CD4-positive, alpha-beta T cell treated with Interleukin-6 at 100 ng/mL for 8 hours (primary cell): ENCODE results near the gene ATXN3.

Source experiments
- DNase-seq: peaks from one replicate; pipeline ENCODE4 v3.0.0-alpha.2; 2020; ENCODE audit warnings: mixed read lengths, low spot score

ATXN3 gene

DNA sequence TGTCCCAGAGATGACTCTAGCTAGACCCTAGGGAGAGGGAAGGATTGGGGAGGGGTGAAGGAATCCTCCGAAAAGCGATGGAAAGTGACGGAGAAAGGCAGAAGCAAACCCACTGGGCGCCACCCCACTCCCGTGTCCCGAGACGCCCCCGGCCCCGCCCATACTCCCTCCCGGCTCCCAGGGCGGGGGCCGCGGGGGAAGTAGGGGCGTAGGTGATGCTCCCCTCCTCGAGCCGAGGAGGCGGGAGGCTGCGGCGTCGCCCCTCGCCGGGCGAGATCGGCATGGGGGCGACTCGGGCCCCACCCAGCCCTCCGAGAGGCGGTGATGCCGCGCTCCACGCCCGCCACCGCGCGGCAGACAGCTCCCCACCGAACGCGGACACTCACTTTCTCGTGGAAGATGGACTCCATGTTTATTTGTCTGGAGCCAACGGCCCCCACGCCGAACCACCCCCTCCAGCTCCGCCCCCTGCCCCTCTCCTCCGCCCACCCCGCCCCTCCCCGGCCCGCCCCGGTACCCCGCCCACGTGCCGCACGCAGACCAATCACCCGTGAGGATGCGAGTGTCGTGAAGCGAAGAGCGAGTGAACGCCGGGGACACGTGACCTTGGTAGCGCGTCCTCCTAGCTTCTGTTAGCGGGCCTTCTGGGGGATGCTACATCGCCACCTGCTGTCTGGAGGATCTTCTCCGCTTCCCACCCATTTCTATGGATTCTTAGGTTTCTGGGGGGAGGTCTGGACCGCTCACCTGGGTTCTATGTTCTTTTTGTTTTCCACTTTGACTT, at the start of gene ATXN3:
TSS of gene ATXN3 (minus strand) at position 440 of the 784 bp plus-strand sequence. CDS start at position 410, 30 bp downstream.
- peak; percentile 97 for DNase-seq

- DNase-seq: no peak
Observed at GRCh38 chr14:92154283-92154942, 48.0 kb upstream of the ATXN3 start.

DNA sequence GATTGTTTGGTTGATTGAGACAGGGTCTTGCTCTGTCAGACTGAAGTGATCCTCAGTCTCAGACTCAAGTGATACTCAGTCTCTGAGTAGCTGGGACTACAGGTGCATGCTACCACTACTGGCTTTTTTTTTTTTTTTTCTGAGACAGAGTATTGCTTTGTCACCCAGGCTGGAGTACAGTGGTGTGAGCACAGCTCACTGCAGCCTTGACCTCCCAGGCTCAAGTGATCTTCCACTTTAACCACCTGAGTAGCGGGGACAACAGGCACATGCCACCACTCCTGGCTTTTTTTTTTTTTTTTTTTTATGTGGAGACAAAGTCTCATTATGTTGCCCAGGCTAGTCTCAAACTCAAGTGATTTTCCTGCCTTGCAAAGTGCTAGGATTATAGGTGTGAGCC, 47.2 kb upstream of the ATXN3 start:
- no peak for DNase-seq

- DNase-seq: no peak
Observed at GRCh38 chr14:92144708-92145107, 38.3 kb upstream of the ATXN3 start.

DNA sequence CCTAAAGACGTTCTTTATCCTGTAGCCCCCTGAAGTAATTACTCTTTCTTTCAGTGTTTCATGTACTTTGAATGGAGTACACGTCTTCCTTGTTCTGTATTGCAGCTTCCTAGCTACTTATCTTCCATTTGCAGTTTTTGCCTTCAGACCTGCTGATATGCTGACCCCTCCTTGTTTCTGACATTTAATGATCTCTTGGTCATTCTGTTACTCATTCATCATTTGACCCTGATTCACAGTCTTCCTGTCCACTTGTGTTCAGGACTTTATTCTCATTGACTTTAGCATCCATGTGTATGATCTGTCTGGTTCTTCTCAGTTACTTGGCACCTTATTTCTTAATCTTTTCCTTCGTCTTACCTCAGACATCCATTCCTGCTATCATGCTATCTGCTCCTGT, 37.6 kb upstream of the ATXN3 start:
- DNase-seq: no peak

DNA sequence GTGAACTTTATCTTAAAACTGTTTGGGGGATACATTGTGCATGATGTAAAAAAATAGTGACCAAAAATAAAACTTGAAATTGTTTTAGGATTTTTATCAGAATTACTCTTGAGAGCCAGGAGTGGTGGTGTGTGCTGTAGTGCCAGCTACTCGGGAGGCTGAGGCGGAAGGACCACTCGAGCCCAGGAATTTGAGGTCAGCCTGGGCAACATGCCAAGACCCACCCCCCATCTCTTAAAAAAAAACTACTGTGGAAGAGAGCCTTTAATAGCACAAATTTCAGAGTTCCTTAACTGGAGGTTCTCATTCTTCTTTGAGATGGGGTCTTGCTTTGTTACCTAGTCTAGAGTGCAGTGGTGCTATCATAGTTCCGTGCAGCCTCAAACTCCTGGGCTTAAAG, 36.9 kb upstream of the ATXN3 start:
- no peak for DNase-seq

DNA sequence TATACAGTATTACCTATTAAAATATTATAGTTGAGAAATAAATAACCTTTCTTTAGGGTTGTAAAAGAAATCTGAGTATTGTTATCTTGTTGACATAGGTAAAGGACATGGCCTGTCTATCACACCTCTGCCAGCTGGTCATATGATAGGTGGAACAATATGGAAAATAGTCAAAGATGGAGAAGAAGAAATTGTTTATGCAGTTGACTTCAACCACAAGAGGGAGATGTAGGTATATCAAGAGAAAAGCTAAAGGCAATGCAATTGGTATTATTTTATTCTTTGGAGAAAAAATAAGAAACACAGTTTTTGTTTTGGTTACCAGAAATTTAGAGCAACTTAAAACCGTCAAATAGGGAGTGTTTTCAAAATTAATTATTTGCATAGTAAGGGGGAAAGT, 28.9 kb upstream of the ATXN3 start:
- DNase-seq: no peak

GRCh38 chr14:92134456-92134855, 28.1 kb upstream of the ATXN3 start:
- no peak for DNase-seq

DNA sequence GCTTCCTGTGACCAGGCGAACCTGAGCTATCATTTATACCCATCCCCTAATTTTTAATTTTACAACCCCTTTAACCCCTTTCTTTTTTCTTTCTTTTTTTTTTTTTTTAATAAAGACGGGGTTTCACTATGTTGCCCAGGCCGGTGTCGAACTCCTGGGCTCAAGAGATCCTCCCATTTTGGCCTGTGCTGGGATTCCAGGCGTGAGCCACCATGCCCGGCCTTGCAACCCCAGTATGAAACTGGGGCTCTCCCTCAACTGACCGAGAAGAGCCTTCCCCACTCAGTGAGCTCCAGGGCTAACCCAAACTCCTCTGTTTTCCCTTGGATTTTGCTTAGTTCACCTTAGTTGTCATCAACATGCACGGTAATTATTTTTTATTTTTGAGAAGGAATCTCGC, 16.4 kb upstream of the ATXN3 start:
- DNase-seq: no peak

DNA sequence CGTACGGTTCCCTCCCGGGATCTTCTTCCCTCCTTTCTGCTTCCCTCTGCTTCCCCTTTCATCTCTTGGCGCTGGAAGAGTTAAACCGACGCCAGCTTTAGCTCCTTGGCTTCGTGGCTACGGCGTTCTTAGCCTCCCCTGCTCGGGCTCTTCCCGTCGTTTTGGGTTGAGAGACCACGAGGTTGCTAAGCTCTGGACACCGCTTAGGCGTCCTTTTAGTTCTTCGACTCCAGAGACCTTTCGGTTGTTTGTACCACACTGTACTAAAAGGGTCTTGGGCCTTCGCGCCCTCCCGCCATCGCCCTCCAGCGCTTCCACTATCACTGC, 15.9 kb upstream of the ATXN3 start:
- DNase-seq: no peak

- DNase-seq: peak; percentile 75
Observed at GRCh38 chr14:92121670-92122350, 15.4 kb upstream of the ATXN3 start, which contains the start of the genes CPSF2 and NDUFB1. CPSF2 (plus strand) TSS chr14:92121969; CDS start chr14:92130985, 9,016 bp downstream. NDUFB1 (minus strand) TSS chr14:92121706; CDS start chr14:92117637, 4,069 bp downstream.

DNA sequence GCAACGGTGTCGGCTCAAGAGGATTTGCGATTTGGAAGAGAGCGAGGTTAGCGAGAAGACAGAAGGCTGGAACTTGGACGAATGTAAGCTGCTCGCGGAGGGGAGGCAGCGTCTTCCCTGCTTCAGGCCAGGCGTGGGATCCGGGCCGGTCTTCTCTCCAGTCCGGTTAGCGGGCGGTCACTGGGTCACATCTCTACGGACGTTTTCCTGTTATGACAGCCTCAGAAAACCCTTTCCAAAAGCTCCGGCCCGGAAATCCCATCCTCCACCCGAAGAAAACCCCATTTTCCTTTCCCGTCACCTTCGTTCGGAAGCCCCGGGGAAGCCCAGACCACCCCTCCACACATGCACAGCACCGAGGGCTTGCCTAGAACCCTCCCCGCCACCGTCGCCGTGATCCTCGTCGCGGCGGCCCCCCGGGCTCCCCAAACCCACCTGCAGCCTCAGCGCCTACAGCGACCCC, 14.9 kb upstream of the ATXN3 start:
- no peak for DNase-seq

DNA sequence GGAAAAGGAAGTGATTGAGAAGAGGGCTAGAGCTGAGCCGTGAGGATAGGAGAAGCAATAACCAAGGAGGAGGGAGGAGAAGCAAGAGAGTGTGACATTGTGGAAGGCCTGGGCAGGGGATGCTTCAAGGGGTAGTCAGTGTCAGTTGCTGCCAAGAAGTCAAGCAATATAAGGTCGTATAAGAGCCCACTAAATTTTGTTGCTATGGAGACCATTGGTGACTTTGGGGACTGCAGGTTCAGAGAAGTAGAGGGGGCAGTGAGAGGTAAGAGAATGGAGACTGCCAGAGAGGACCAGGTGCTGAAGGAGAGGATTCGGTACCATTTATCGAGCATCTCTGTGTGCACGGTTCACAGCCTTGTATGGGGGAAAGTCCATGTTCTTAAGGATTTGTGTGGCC, 3.1 kb upstream of the ATXN3 start:
- no peak for DNase-seq

- DNase-seq: no peak
Observed at GRCh38 chr14:92108345-92109254, 2.2 kb upstream of the ATXN3 start.

- DNase-seq: no peak
Observed at GRCh38 chr14:92105893-92106142, 564 bp downstream of the ATXN3 start.

DNA sequence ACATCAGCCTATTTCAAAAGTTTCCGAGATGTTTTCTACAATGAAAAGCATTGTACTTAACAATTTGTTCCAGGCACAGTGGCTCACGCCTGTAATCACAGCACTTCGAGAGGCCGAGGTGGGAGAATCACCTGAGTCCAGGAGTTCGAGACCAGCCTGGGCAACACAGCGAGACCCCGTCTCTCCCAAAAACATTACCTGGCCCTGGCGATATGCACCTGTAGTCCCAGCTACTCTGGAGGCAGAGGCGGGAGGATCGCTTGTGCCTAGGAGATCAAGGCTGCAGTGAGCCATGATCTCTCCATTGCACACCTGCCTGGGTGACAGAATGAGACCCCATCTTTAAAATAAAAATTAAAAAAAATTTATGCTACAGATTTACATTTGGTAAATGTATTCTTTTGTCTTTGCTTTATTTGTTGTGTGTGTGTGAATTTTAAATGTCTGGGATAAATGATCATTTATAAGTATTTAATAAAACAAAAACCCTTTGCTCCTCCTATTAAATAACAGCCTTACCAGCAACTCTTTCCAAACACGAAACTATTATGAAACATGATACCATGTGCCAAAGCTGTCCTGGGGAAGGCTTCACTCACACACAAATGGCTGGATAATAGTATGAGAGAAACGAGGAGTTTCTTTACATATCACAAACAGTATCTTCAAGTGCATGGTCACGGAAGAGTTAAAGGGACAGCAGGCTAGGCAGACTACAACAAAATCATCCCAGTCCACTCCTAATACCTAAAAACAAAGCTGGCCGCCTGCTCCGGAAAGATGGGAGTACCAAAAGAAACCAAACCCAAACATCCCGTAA, 1.1 kb downstream of the ATXN3 start:
- no peak for DNase-seq

- no peak for DNase-seq
Observed at GRCh38 chr14:92103363-92103989, 2.9 kb downstream of the ATXN3 start.

DNA sequence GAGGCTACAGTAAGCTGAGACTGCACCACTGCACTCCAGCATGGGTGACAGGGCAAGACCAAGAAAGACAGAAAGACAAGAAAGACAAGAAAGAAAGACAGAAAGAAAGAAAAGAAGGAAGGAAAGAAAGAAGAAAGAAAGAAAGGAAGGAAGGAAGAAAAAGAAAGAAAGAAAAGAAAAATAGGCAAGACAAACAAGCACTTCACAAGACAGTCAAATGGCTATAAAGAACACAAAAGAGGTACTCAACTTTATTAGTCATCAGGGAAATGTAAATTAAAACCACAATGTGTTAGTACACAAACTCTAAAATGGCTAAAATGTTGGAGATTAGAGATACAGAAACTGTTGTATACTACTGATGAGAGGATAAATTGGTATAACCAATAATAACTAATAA, 6.6 kb downstream of the ATXN3 start:
- DNase-seq: no peak

GRCh38 chr14:92093320-92093719, 13.1 kb downstream of the ATXN3 start:
- peak; percentile 2 for DNase-seq

- DNase-seq: no peak
Observed at GRCh38 chr14:92088494-92088893, 17.9 kb downstream of the ATXN3 start.

DNA sequence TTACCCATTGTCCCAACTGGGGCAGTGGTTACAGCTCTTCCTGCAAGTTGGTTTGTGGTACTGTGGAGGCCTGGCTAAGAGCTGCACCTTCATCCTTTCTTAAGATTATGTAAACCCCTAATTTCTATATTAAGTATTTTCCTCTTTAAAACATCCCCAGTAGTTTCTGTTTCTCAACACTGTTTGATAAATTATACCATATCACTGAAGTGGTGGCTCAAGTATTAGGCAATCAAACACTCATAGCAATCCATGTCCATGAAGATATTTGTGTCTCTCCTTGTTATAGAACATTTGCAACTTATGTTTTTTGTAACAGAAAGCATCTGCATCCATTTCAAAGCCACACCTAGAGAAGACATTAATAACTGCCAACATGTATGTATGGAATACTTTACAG, 31.8 kb downstream of the ATXN3 start:
- DNase-seq: no peak
